Measurements from ENCODE around the gene SLC38A1.

The SLC38A1 gene

GRCh38 chr12:46260124-46260912 is 8.5 kb downstream of the SLC38A1 start:
- TF ChIP-seq SIN3A (IDR thresholded peaks at IDR 0.05; ENCODE audit: borderline replicate concordance, insufficient read depth, low read length) = no peak
- TF ChIP-seq TAF1 (IDR thresholded peaks at IDR 0.05; ENCODE audit: borderline replicate concordance, insufficient read depth, low read length) = no peak
- TF ChIP-seq POLR2AphosphoS5 (IDR thresholded peaks at IDR 0.05; ENCODE audit: low read depth, low read length) = no peak
- TF ChIP-seq, protein P1, sequence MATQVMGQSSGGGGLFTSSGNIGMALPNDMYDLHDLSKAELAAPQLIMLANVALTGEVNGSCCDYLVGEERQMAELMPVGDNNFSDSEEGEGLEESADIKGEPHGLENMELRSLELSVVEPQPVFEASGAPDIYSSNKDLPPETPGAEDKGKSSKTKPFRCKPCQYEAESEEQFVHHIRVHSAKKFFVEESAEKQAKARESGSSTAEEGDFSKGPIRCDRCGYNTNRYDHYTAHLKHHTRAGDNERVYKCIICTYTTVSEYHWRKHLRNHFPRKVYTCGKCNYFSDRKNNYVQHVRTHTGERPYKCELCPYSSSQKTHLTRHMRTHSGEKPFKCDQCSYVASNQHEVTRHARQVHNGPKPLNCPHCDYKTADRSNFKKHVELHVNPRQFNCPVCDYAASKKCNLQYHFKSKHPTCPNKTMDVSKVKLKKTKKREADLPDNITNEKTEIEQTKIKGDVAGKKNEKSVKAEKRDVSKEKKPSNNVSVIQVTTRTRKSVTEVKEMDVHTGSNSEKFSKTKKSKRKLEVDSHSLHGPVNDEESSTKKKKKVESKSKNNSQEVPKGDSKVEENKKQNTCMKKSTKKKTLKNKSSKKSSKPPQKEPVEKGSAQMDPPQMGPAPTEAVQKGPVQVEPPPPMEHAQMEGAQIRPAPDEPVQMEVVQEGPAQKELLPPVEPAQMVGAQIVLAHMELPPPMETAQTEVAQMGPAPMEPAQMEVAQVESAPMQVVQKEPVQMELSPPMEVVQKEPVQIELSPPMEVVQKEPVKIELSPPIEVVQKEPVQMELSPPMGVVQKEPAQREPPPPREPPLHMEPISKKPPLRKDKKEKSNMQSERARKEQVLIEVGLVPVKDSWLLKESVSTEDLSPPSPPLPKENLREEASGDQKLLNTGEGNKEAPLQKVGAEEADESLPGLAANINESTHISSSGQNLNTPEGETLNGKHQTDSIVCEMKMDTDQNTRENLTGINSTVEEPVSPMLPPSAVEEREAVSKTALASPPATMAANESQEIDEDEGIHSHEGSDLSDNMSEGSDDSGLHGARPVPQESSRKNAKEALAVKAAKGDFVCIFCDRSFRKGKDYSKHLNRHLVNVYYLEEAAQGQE (IDR thresholded peaks at IDR 0.05; ENCODE audit: insufficient read depth in 1 of 2, low read depth in 2 of 2, low read length in 2 of 2) = no peak
- TF ChIP-seq FOXP2 (optimal IDR thresholded peaks at IDR 0.05; ENCODE audit: borderline replicate concordance, extremely low read depth, extremely low read length, insufficient read depth) = no peak

DNA sequence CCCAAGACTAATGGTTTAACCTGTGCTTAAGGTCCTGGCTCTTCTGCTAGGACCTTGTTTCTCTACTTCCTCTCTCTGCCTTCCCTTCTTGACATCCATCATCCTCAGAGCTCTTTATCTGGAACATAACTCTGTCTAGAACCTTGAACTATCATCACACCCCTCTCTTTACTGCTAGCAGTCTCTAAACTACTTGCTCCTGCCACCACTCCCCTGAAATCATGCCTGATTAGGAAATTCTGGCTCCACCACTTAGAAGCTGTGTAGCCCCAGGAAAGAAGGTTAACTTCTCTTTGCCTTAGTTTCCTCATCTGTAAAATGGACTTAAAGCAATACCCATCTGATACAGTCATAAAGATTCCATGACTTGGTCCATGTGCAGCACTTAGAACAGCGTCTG is 9.1 kb downstream of the SLC38A1 start:
- no peak for TF ChIP-seq FOXP2 (optimal IDR thresholded peaks at IDR 0.05; ENCODE audit: borderline replicate concordance, extremely low read depth, extremely low read length, insufficient read depth)
- TF ChIP-seq SIN3A (IDR thresholded peaks at IDR 0.05; ENCODE audit: borderline replicate concordance, insufficient read depth, low read length) = no peak
- no peak for TF ChIP-seq TAF1 (IDR thresholded peaks at IDR 0.05; ENCODE audit: borderline replicate concordance, insufficient read depth, low read length)
- TF ChIP-seq, protein P1 (IDR thresholded peaks at IDR 0.05; ENCODE audit: insufficient read depth in 1 of 2, low read depth in 2 of 2, low read length in 2 of 2) = no peak
- TF ChIP-seq POLR2AphosphoS5 (IDR thresholded peaks at IDR 0.05; ENCODE audit: low read depth, low read length) = no peak

DNA sequence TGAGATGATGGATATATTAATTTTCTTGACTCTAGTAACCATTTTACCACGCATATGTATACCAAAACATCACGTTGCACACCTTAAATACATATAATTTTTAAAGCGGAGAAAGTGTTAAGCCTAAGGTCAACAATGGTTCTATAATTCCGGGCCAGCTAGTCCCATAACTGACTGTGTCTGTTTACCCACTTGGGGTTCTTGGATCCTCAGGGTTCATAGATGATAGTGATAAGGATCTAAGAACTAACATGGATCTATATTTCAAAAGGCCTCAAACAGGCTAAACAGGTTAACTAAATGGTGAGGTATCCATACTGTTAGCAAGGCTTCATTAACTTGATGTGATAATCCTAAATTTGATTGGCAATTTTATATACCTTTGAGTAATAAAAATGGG is 9.8 kb downstream of the SLC38A1 start:
- TF ChIP-seq TAF1 (IDR thresholded peaks at IDR 0.05; ENCODE audit: borderline replicate concordance, insufficient read depth, low read length) = no peak

DNA sequence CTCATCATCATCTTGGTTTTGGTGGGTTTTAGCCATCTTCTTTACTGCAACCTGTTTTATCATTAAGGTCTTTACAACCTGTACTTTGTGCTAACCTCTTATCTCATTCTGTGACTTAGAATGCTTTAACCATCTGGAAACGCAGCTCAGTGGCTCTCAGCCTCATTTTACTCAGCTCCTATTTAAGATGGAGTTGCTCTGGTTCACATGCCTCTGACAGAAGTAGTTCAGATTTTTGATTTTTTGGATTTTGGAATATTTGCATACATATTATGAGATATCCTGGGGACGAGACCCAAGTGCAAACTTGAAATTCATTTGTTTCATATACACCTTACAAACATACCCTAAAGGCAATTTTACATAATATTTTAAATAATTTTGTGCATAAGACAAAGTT is 10.7 kb downstream of the SLC38A1 start:
- no peak for TF ChIP-seq SIN3A (IDR thresholded peaks at IDR 0.05; ENCODE audit: borderline replicate concordance, insufficient read depth, low read length)
- TF ChIP-seq, protein P1 (IDR thresholded peaks at IDR 0.05; ENCODE audit: insufficient read depth in 1 of 2, low read depth in 2 of 2, low read length in 2 of 2) = no peak
- no peak for TF ChIP-seq POLR2AphosphoS5 (IDR thresholded peaks at IDR 0.05; ENCODE audit: low read depth, low read length)
- TF ChIP-seq TAF1 (IDR thresholded peaks at IDR 0.05; ENCODE audit: borderline replicate concordance, insufficient read depth, low read length) = no peak

DNA sequence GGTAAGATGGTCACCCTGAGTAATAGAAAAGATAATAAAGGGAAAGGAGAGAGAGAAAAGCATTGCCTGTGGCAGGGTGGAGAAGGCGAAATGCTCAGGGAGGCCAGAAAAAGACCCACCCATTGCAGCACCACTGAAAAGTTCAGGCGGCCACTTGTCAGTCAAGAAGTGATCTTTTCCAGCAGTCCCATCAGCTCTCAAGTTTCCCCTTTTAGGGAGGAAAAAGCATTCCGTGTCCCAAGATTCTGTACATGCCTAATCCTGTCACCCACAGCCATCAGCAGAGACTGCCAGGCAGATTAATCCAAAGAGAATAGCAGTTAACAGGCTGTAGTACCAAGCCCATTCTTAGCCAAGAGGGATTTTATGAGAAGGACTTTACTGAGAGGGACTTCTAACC is 11.9 kb downstream of the SLC38A1 start:
- no peak for TF ChIP-seq SIN3A (IDR thresholded peaks at IDR 0.05; ENCODE audit: borderline replicate concordance, insufficient read depth, low read length)
- no peak for TF ChIP-seq POLR2AphosphoS5 (IDR thresholded peaks at IDR 0.05; ENCODE audit: low read depth, low read length)
- TF ChIP-seq, protein P1 (IDR thresholded peaks at IDR 0.05; ENCODE audit: insufficient read depth in 1 of 2, low read depth in 2 of 2, low read length in 2 of 2) = no peak
- no peak for TF ChIP-seq FOXP2 (optimal IDR thresholded peaks at IDR 0.05; ENCODE audit: borderline replicate concordance, extremely low read depth, extremely low read length, insufficient read depth)
- TF ChIP-seq TAF1 (IDR thresholded peaks at IDR 0.05; ENCODE audit: borderline replicate concordance, insufficient read depth, low read length) = no peak
